Endodermal cell (in vitro differentiated cells): ENCODE results near the gene PSMD12. TPM values are rescaled to one million over a fixed set of nuclear protein-coding genes. Genes with fewer than 3 reads are reported as not detected.
A peak's percentile ranks its signal among the peaks of the same experiment; 100 is the strongest.
"Not testable (repeated sequence)": the region's sequence is repeated elsewhere in the genome, so short reads cannot be mapped to it uniquely, and the experiment has no call there.

Source experiments
- DNase-seq: peaks from one replicate; pipeline ENCODE4 v3.0.0-alpha.2; 2017
- H3K27ac ChIP-seq: 2 replicates; pipeline ENCODE4 v1.5.1; 2013; ENCODE audit warnings: mild to moderate bottlenecking, low read depth, low read length, moderate library complexity
- H3K27me3 ChIP-seq: 2 replicates; pipeline ENCODE4 v1.6.1; 2013; ENCODE audit warnings: mild to moderate bottlenecking, low read length, moderate library complexity; ENCODE audit not compliant: insufficient read depth, control insufficient read depth, poor library complexity, severe bottlenecking
- H3K36me3 ChIP-seq: 2 replicates; pipeline ENCODE4 v1.7.0; 2013; ENCODE audit warnings: mild to moderate bottlenecking, low read length, moderate library complexity; ENCODE audit not compliant: control insufficient read depth, insufficient read depth
- H3K4me1 ChIP-seq: one replicate; pipeline ENCODE4 v1.7.0; 2013; ENCODE audit warnings: low read length; ENCODE audit not compliant: control insufficient read depth, insufficient read depth
- H3K4me3 ChIP-seq: 2 replicates; pipeline ENCODE4 v1.5.1; 2013; ENCODE audit warnings: mild to moderate bottlenecking, low read length, moderate library complexity
- H3K9ac ChIP-seq: 2 replicates; pipeline ENCODE4 v1.6.1; 2013; ENCODE audit warnings: mild to moderate bottlenecking, low read length, moderate library complexity; ENCODE audit not compliant: poor library complexity, severe bottlenecking; ENCODE audit errors: extremely low read depth
- H3K9me3 ChIP-seq: 2 replicates; pipeline ENCODE4 v1.6.1; 2013; ENCODE audit warnings: mild to moderate bottlenecking, low read length, moderate library complexity; ENCODE audit not compliant: control insufficient read depth
- H3K27ac Mint-ChIP-seq: 2 replicates; pipeline ENCODE4 v1.8.0; 2020; ENCODE audit warnings: mixed read lengths
- H3K27me3 Mint-ChIP-seq: 2 replicates; pipeline ENCODE4 v1.8.0; 2021; ENCODE audit warnings: mild to moderate bottlenecking, mixed read lengths; ENCODE audit not compliant: insufficient read depth
- H3K36me3 Mint-ChIP-seq: 2 replicates; pipeline ENCODE4 v1.8.0; 2020; ENCODE audit warnings: low read depth, mixed read lengths
- H3K4me1 Mint-ChIP-seq: 2 replicates; pipeline ENCODE4 v1.8.0; 2020; ENCODE audit warnings: mixed read lengths
- H3K4me3 Mint-ChIP-seq: 2 replicates; pipeline ENCODE4 v1.8.0; 2020; ENCODE audit warnings: mild to moderate bottlenecking, moderate library complexity, mixed read lengths
- H3K9me3 Mint-ChIP-seq: 2 replicates; pipeline ENCODE4 v1.8.0; 2020; ENCODE audit warnings: mild to moderate bottlenecking, mixed read lengths
- CTCF ChIP-seq: fragments of 200-600 bp; sonication (generic); conservative IDR thresholded peaks from 2 replicates; pipeline ENCODE4 v1.5.0; 2021; ENCODE audit warnings: antibody characterized with exemption, mild to moderate bottlenecking
- WGBS, 2 experiments: methylation state at CpG; one replicate each; pipeline versions ENCODE4 v1.1.5 to v1.1.7; 2013; ENCODE audit warnings: missing lambda C conversion rate in 2 of 2, mixed read lengths in 1 of 2; ENCODE audit not compliant: insufficient coverage in 1 of 2, insufficient read length in 1 of 2; 5-methylcytosine and 5-hydroxymethylcytosine counted together
- total RNA-seq, 2 donors: library from RNA; stranded (reverse); fragmentation: NEBNext Ultra II Directional in 1 of 2; extraction: Animal tissue kit (Norgen Biotek cat#: 25700) in 1 of 2; gene quantifications; 2 replicates in 1 of 2; 3 replicates in 1 of 2; pipeline ENCODE4 v1.2.1, GENCODE V29; 2021

Gene PSMD12
- total RNA-seq, 2 donors from 2014 or later = 70.9 to 71.7 TPM

GRCh38 chr17:67312265-67312664, 54.1 kb downstream of the PSMD12 start:
- TF ChIP-seq CTCF = no peak
- Mint-ChIP-seq H3K9me3 (no peaks in the 10 kb centered on the region), H3K4me3 (no peak overlapping the region), H3K36me3 (no peaks in the 10 kb centered on the region), H3K4me1 (peaks cover 3% of the 10 kb centered on the region), H3K27me3 (no peaks in the 10 kb centered on the region), H3K27ac (peak overlapping the region; percentile 30)
- 84 to 95% methylated on average over 3 to 6 of the region's 6 CpGs for WGBS, 2 experiments
- no peaks in the 10 kb centered on the region for H3K27me3 ChIP-seq
- no peaks in the 10 kb centered on the region for H3K4me1 ChIP-seq
- no peak overlapping the region for H3K9ac ChIP-seq
- no peak for DNase-seq
- H3K9me3 ChIP-seq = no peaks in the 10 kb centered on the region
- H3K36me3 ChIP-seq = no peaks in the 10 kb centered on the region
- H3K27ac ChIP-seq = no peak overlapping the region
- H3K4me3 ChIP-seq = no peak overlapping the region

GRCh38 chr17:67311575-67311974, 54.8 kb downstream of the PSMD12 start:
- H3K36me3 Mint-ChIP-seq = no peaks in the 10 kb centered on the region
- Histone ChIP-seq H3K27ac (no peak overlapping the region), H3K27me3 (no peaks in the 10 kb centered on the region), H3K4me3 (no peak overlapping the region), H3K4me1 (no peaks in the 10 kb centered on the region), H3K36me3 (no peaks in the 10 kb centered on the region), H3K9me3 (no peaks in the 10 kb centered on the region), H3K9ac (no peak overlapping the region)
- H3K4me3 Mint-ChIP-seq = no peak overlapping the region
- DNase-seq = no peak
- no peaks in the 10 kb centered on the region for H3K9me3 Mint-ChIP-seq
- 72 to 75% methylated on average over 3 to 4 of the region's 4 CpGs for WGBS, 2 experiments
- H3K4me1 Mint-ChIP-seq = peaks cover 3% of the 10 kb centered on the region
- no peaks in the 10 kb centered on the region for H3K27me3 Mint-ChIP-seq
- TF ChIP-seq CTCF = no peak
- peak overlapping the region; percentile 65 for H3K27ac Mint-ChIP-seq

GRCh38 chr17:67310406-67310805, 56.0 kb downstream of the PSMD12 start:
- no peaks in the 10 kb centered on the region for H3K36me3 ChIP-seq

GRCh38 chr17:67305446-67306235, 60.7 kb downstream of the PSMD12 start:
- DNase-seq, H3K27ac Mint-ChIP-seq, H3K9me3 Mint-ChIP-seq, H3K36me3 Mint-ChIP-seq, H3K9ac ChIP-seq, H3K27me3 ChIP-seq, H3K4me1 ChIP-seq, H3K4me3 Mint-ChIP-seq, H3K4me3 ChIP-seq, H3K27ac ChIP-seq, H3K27me3 Mint-ChIP-seq, H3K36me3 ChIP-seq, H3K9me3 ChIP-seq: not testable (repeated sequence)
- WGBS, 2 experiments = 95 to 97% methylated on average over 6 to 8 of the region's 10 CpGs
- peaks cover 11% of the 10 kb centered on the region for H3K4me1 Mint-ChIP-seq

More at GRCh38 chr17:67310406-67310805, 56.0 kb downstream of the PSMD12 start:
- no peak overlapping the region for H3K27ac Mint-ChIP-seq
- no peak for DNase-seq
- Histone ChIP-seq H3K27me3 (no peaks in the 10 kb centered on the region), H3K4me3 (no peak overlapping the region), H3K4me1 (no peaks in the 10 kb centered on the region), H3K9ac (no peak overlapping the region), H3K27ac (no peak overlapping the region), H3K9me3 (no peaks in the 10 kb centered on the region)
- TF ChIP-seq CTCF = no peak
- no peaks in the 10 kb centered on the region for H3K36me3 Mint-ChIP-seq
- H3K27me3 Mint-ChIP-seq = no peaks in the 10 kb centered on the region
- WGBS, 2 experiments = 90 to 93% methylated on average over 8 to 10 of the region's 10 CpGs
- no peak overlapping the region for H3K4me3 Mint-ChIP-seq
- peaks cover 6% of the 10 kb centered on the region for H3K4me1 Mint-ChIP-seq
- H3K9me3 Mint-ChIP-seq = no peaks in the 10 kb centered on the region
